Brain pericyte (primary cell): ENCODE data around the gene RAB3C.

Experiments
- DNase-seq: peaks from one replicate; pipeline ENCODE4 v3.0.0-alpha.2; 2012; ENCODE audit warnings: low read depth, low spot score

The RAB3C gene

DNA sequence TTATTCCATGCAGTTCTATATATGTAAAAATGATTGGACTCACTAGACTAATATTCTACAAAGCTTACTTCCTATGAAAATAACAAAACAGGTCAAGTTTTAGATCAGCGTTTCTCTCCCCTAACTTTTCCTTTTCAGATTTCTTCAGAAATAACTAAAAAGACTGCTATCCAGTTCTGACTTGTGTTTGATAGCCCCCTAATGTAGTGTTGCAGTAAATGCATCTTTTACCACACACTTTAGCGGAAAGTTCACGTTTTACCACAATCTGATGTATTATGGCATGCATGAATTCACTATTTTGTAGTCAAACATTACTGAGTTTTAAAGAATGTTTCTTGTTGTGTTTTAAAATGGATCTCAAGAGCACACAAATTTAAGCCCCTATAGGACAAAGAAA is 292.7 kb downstream of the RAB3C start:
- no peak for DNase-seq

DNA sequence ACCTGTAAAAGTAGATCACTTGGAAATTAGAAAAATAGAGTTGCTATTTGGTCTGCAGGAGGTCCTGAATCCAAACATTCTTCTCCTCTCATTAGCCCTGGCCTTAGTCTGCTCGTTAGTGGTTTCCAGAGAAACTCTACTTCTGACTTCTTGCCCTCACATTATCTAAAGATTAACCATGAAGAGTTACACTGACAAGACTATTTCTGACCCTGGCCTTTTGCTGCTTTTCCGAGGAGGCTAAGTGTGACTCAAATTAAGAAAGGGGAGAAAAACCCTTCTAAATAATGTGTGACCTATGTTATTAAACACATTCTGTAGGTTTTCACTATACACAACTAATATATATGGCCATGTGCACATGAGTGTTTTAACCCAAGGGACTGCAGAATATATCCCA is 302.4 kb downstream of the RAB3C start:
- no peak for DNase-seq

DNA sequence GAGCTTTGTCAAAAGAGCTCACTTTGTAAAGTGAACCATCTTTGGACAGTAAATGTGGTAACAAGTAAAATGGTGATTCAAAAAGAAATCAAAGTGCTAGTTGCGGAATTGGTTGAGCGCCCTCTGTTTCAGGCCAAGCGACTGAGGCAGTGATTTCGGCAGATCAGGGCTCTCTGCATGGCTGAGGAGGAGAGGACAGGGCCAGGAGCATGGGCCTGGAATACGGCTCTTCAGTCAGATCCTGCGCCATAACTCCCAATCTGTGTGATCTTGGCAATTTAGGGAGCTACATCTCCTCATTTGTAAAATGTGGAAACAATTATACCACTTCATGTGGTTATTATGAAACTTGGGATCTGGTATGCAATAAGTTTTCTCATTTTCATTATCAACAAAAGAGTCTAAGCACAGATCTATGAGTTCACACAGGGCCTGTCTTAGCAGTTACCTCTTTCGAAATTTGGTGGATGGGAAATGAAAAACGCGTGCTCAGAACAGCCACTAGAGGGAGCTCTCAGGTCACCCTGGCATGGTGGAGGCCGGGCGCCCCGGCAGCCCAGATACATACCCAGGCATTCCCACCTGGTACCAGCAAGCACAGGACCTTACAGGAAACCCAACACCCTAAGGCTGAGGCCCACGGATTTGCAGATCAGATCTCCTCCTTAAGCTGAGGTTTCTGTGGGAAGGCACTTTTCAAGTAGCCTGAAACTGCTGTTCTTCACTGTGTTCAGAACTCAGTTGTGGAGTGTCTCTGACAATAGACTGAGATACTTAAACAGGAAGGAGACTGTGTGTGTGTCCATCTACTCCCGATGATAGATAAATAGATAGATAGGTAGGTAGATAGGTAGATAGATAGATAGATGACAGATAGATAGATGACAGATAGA is 303.7 kb downstream of the RAB3C start:
- peak; percentile 33 for DNase-seq

DNA sequence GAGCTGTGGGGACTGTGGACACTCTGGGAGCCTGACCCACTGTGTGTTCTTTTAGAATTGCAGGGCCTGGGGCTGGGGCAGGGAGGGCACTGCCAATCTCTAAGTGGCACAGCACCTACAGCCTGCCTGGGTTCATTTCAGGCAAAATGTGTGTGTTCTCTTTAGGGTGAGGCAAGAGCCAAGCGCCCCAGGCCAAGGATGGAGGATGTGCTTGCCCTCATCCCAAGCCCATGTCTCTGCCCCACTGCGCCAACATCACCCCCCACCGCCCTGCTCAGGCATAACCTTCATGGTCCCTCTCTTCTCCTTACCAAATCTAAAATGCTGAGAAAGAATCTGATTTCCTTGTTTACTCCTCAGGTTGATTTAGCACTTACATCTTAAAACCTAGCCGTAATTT is 304.4 kb downstream of the RAB3C start:
- no peak for DNase-seq

DNA sequence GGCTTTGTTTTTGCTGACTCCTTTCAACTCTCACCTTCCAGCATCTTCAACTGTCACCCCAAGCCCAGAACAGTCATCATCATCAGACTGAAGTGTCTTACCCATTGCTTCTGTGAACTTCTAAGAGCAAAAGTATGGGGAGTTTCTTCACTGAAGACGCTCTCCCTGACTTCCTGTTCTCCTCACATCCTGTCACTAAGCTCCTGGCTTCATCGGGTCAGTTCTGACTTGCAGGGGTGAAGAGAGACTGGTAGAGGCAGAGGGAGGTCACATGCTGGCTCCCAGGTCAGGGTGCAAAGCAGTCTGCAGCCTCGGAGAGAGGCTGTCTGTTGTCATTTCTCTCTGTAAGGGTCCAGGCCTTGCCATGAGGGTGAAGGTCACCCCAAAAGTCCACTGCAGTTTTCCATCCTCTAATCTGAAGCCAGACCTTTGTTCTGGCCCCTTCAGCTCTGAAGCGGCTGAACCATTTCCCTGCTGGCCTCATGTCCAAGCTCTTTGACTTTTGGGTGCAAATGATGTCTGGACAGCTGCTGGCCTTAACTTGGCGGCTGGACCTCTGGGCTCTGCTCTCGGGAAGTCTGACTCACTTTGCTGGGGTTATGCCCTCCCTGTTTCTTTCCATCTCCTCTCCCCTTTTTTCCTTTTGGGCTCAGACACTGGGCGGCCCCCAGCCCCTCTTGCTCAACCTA is 305.0 kb downstream of the RAB3C start:
- no peak for DNase-seq

DNA sequence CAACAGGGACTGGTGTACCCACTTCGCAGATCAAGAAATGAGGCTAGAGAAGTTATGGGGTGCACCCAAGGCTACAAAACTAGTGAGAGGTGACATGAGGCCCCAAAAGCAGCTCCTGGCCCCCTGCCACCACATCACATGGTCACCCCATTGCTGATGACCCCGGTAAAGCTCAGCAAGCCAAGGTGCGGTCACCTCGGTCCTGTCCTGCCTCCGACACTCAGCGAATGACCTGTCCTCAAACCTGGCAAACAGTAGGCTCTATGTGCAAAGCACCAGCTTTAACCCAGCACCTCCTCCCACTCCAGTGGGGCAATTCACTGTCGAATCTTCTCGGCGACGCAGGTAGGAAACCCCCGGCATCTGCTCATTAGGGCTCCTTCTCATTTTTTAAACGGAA is 307.4 kb downstream of the RAB3C start:
- no peak for DNase-seq

DNA sequence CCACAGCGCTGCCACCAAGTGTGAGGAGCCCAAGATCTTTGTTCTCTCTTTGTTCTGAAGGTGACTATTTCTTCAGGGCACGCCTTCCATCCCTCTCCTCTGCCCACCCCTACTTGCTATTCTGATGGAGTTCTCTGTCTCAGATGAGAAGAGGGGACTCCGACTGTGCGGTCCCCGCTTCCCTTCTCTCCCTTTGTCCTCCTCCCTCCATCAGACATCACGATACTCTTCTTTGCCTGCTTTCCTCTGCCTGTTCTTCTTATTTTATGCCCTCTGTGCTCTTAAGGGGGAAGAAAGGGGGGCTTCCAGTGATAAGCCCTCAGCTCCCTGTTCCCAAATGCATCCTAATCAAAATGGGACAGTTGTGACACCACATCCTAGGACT is 307.8 kb downstream of the RAB3C start:
- DNase-seq: no peak

DNA sequence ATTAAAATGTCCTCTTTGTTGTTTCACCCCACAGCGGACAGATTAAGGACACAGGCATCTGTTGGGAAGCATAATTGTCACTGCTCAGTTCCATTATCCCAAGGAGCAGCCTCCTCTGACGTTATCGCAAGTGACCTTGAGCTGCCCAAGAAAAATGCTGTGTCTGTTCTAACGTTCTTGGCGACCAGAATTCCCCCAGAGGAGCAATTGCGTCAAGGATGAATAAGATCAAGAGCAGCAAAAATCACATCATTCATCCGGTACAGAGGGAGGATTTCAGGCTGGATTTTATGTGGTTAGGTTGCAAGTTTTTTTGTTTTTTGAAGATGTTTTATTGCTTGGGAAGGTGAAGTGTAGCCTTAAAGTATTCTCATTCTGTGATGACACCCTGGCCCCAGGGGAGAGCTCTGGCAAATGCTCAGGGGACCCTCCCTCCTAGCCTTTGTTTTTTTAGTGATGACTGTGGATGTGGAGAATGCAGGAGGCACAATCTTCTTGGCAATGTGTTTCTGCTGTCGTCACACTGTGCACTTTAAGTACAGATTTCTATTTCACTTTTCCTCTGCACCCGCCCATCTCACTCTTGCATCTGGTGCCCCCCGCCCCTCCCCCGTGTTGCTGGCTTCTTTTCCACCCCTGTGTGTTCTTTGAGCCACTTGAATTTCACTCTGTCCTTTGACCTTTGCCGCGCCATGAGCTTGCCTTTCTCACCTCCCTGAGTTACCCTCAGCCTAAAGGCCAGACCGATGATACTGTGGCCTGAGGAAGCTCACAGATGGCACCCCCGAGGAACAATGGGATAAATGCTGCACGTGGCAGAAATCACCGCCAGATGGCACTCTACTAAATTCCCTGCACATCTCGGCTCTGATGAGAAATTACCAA is 308.5 kb downstream of the RAB3C start:
- DNase-seq: peak; percentile 66

DNA sequence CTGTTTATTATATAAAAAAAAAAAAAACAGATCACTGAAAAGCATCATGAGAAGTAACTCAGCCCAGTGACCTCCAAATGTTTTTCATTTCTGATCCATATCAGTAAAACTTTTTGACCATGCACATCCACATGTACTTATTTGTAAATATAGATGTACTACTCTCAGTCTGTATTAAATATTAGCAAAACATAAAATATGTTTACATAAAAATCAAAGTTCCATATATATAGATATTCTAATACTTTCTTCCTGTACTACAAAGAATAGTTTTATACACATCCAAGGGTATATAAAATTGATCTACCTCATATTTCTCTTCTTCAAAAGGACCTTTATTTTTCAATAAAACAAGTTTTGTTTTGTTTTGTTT is 309.1 kb downstream of the RAB3C start:
- no peak for DNase-seq

DNA sequence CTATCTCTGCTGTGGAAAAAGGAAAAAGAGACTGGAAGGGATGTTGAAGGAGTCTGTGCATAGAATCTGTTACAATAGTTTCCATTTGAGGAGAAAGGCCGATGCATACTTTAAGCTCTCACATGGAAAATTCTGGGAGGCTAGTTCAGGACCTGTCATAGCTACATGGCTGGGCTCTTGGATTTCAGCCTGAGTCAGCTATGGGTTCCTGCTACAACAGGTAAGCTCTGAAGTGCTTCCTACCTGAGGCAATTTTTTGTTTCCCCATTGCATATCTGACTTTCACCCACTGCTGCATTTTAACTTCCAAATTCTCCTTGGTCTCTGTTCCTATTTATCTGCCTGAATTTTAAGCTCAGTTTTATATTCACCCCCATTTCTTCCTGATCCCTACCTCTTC is 310.7 kb downstream of the RAB3C start:
- no peak for DNase-seq

DNA sequence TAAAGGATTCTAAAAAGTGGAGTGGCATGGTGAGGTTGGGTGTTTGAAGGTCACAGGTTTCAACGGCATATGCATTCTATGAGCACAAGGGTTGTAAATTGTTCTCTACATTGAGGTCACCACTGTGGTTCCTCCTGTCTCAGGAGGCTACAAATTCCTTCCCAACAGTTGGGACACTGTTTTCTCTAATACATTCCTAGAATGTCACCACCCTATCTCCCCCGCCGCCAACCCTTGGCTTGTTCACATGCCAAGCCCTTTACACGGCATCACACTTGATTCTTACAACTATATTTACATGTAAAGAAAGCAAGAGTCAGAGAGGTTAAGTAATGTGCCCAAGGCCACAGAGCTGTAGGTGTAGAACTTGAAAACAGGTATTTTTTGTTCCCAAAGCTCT is 315.1 kb downstream of the RAB3C start:
- DNase-seq: no peak

DNA sequence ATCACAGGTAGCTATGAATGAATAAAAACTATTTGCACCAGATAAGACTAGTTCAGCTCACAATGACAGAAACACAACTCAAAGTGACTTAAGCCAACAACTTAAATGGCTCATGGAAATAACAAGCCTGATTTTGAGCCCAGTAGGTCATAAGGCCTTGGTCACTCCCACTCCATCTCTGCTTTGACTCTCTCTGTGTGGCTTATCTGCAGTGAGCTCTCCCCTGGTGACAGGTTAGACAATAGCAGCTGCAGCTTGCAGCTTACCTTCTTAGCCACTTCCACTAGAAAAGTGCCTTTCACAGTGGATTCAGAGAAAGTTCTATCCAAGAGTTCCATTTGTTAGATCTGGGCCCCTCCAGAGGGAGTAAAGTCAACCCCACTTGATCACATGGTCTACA is 315.7 kb downstream of the RAB3C start:
- no peak for DNase-seq

DNA sequence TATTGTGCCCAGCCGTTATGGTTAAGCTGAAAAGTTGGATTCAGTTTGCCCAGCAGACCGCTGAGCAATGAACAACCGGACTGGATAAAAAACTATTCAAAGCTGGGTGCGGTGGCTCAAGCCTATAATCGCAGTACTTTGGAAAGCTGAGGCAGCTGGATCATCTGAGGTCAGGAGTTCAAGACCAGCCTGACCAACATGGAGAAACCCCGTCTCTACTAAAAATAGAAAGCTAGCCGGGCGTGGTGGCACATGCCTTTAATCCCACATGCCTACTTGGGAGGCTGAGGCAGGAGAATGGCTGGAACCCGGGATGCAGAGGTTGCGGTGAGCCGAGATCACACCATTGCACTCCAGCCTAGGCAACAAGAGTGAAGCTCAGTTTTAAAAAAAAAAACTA is 318.4 kb downstream of the RAB3C start:
- no peak for DNase-seq

DNA sequence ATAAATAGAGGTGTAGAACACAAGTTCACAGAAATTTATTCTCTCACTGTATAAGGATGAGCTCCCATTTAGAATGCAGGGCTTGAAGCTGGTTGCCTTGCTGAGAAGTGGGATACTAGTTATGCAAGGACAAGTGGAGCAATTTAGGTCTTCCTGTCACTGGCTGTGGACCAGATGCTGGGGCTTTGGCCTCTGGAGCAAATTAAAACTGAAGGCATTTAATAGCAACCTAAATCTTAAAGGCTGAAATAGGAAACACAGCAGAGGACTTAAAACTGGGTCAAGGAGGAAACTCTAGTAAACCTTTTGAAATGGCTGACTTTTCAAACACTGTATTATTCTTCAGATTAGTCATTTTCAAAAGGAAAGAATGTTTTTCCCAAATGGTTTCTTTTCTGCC is 319.4 kb downstream of the RAB3C start:
- DNase-seq: no peak

DNA sequence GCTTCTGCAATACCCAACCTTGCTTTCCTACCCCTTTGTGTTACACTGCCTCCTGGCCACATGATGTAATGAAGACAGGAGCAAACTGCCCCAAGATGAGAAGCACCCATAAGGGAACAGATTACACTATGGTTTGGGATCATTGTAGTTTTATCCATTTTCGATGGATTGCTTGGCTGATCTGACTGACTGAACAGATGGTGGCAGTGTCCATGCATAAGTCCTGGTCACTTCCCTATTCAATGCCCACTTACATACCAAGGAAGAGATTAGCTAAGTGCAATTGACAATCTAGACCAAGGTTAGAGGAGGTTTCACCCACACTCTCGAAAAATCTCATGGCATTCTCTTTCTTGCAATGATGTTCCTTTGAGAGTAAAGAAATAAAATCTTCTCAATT is 319.9 kb downstream of the RAB3C start:
- DNase-seq: no peak

DNA sequence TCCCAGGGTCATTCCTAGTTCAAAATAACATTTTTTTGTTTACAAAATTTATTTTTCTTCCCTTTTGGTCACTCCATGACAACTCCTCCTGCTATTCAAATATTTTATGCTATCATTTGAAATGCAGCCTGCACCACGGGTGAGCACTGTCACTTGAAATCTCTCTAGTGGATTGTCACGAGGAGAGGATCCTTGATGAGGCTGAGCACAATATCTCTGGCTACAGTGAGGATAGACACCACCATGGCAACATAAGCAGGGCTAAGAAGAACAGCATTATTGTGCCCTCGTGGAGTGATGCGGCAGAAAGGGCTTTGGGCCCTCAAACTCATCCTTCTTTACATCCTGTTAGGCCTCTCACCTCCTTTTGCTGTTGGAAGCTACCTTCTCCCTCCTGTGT is 321.9 kb downstream of the RAB3C start:
- no peak for DNase-seq

DNA sequence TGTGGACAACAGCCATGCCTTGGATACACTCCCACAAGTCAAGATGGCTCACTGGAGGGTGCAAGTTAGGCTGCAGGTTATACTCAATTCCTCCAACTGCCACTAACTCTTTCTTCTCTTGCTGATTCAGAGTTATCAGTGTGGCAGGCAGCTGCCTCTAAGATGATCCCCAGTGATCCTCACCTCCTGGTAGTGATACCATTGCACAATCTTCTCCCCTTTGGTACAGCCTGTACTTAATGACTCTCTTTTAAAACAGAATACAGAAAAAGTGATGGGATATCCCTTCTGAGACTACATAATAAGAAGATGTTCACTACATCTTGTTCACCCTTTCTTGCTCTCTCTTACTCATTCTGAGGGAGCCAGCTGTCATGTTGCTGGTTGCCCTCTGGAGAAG is 323.1 kb downstream of the RAB3C start:
- DNase-seq: no peak
